GM12865 (cell line): Measurements from ENCODE around the gene RACGAP1.

Source experiments
- DNase-seq: peaks from one replicate; pipeline ENCODE4 v3.0.0; 2010; ENCODE audit warnings: low read depth
- H3K4me3 ChIP-seq: 2 replicates; pipeline ENCODE4 v1.5.1; 2011; ENCODE audit warnings: mild to moderate bottlenecking, low read depth, low read length, control low read depth
- TF ChIP-seq, protein P1 (sequence below): IDR thresholded peaks from 2 replicates; pipeline ENCODE4 v1.5.1; 2011; ENCODE audit warnings: low read length, control low read depth, low read depth, inconsistent platforms; ENCODE audit not compliant: insufficient read depth; ENCODE audit errors: missing control alignments

RACGAP1 gene

GRCh38 chr12:49944046-49944445 lies 81.2 kb downstream of the RACGAP1 start:
- no peak overlapping the region for H3K4me3 ChIP-seq
- no peak for DNase-seq
- TF ChIP-seq, protein P1, sequence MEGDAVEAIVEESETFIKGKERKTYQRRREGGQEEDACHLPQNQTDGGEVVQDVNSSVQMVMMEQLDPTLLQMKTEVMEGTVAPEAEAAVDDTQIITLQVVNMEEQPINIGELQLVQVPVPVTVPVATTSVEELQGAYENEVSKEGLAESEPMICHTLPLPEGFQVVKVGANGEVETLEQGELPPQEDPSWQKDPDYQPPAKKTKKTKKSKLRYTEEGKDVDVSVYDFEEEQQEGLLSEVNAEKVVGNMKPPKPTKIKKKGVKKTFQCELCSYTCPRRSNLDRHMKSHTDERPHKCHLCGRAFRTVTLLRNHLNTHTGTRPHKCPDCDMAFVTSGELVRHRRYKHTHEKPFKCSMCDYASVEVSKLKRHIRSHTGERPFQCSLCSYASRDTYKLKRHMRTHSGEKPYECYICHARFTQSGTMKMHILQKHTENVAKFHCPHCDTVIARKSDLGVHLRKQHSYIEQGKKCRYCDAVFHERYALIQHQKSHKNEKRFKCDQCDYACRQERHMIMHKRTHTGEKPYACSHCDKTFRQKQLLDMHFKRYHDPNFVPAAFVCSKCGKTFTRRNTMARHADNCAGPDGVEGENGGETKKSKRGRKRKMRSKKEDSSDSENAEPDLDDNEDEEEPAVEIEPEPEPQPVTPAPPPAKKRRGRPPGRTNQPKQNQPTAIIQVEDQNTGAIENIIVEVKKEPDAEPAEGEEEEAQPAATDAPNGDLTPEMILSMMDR, result no peak

DNA sequence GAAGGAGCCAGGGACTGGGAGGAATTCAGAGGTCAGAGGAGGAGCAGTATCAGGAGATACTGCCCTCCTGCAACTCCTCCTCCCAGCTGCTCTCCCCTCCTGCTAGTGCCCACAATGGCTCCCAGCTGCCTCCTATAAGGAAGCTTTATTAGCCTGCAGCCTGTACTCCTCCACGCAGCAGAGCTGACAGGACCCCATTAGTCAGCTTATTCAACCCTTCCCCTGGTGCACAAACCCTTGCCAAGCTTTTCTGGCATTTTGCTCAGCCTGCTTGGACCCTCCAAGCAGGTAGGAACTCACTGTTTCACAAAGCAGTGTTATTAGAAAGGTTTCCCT lies 81.7 kb downstream of the RACGAP1 start:
- no peak overlapping the region for H3K4me3 ChIP-seq
- no peak for DNase-seq
- TF ChIP-seq, protein P1, result no peak

GRCh38 chr12:49942921-49943624 lies 82.2 kb downstream of the RACGAP1 start:
- DNase-seq, result no peak
- no peak overlapping the region for H3K4me3 ChIP-seq
- TF ChIP-seq, protein P1, result no peak

GRCh38 chr12:49942512-49942893 lies 82.8 kb downstream of the RACGAP1 start:
- no peak overlapping the region for H3K4me3 ChIP-seq
- TF ChIP-seq, protein P1, result no peak
- no peak for DNase-seq

- TF ChIP-seq, protein P1, result no peak
- H3K4me3 ChIP-seq, result no peak overlapping the region
- DNase-seq, result no peak
These were observed 83.5 kb downstream of the RACGAP1 start for GRCh38 chr12:49941556-49942511.

GRCh38 chr12:49939707-49940106 lies 85.6 kb downstream of the RACGAP1 start:
- DNase-seq, result no peak
- TF ChIP-seq, protein P1, result no peak
- H3K4me3 ChIP-seq, result no peak overlapping the region
